ENCODE measurements around the gene ANKH. TPM values are rescaled to one million over a fixed set of nuclear protein-coding genes. Genes with fewer than 3 reads are reported as not detected.

The ANKH gene
- total and polyA plus RNA-seq, 2 donors (not counting 1 experiment from before 2014, with no cell fraction given), result 13.7 to 71.1 TPM

DNA sequence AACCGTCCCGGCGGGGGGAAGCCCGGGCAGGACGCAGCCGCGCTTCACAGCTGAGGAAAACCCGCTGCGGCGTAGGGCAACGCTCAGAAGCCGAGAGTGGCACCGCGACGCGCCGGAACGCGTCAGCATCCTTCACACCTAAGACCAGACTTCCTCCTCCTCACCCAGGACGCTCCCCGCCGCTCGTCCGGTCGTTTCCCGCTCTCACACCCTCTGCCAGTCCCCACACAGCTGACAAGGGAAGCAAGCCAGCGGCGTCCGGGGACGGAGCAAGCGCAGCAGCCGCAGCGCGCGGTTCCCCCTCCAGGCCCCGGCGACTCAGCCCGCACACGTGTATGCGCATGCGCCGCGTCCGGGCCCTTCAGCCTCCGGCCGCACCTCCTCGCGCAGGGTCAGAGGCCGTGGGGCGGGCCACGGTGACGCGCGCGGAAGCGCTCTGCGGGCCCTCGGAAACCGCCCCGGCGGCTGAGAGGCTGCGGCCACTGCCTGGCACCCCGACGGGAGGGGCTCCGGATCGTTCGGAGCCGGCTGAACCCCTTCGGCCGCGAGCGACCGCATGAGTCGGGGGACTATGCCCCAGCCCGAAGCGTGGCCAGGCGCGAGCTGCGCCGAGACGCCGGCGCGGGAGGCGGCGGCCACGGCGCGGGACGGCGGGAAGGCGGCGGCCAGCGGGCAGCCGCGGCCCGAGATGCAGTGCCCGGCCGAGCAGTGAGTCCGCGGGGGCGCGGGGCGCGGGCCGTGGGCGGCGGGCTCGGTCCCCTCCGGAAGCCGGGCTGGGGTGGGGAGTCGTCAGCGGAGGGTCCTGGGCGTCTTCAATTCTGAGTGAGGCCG lies 207.1 kb downstream of the ANKH start, which contains the start of gene OTULIN:
TSS of gene OTULIN (plus strand) at position 449 of the 831 bp plus-strand sequence. CDS start at position 557, 108 bp downstream.
- H3K79me2 ChIP-seq (ENCODE audit: control insufficient read depth, insufficient read depth, low read length), result peaks cover 49% of the 10 kb centered on the region
- Mint-ChIP-seq H3K9me3 (ENCODE audit: insufficient read depth) (no peaks in the 10 kb centered on the region), H3K27me3 (no peaks in the 10 kb centered on the region), H3K4me1 (peaks cover 69% of the 10 kb centered on the region), H3K4me3 (peak within 1 kb of the TSS; percentile 99), H3K27ac (peak within 1 kb of the TSS; percentile 99)
- ChIA-PET POLR2A (interaction anchor here (0.7 kb wide), 1 partner anchor 143 kb away, joined by 3 read pairs; no protein-coding TSS in a partner anchor), CTCF (no interaction called here)
- peak within 1 kb of the TSS; percentile 67 to 89 for H3K27ac ChIP-seq (ENCODE audit: low read length in 2 of 2)
- H3K36me3 ChIP-seq (replicated peaks in 1 of 2; ENCODE audit: control extremely low read depth in 1 of 2, control insufficient read depth in 1 of 2, extremely low read depth in 1 of 2, insufficient read depth in 2 of 2, low read length in 1 of 2), result peaks cover 0 to 4% of the 10 kb centered on the region in 2 experiments
- TF ChIP-seq, protein P1, sequence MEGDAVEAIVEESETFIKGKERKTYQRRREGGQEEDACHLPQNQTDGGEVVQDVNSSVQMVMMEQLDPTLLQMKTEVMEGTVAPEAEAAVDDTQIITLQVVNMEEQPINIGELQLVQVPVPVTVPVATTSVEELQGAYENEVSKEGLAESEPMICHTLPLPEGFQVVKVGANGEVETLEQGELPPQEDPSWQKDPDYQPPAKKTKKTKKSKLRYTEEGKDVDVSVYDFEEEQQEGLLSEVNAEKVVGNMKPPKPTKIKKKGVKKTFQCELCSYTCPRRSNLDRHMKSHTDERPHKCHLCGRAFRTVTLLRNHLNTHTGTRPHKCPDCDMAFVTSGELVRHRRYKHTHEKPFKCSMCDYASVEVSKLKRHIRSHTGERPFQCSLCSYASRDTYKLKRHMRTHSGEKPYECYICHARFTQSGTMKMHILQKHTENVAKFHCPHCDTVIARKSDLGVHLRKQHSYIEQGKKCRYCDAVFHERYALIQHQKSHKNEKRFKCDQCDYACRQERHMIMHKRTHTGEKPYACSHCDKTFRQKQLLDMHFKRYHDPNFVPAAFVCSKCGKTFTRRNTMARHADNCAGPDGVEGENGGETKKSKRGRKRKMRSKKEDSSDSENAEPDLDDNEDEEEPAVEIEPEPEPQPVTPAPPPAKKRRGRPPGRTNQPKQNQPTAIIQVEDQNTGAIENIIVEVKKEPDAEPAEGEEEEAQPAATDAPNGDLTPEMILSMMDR (IDR thresholded peaks at IDR 0.05), result no peak
- no peak for TF ChIP-seq EZH2 (IDR thresholded peaks at IDR 0.05; ENCODE audit: borderline replicate concordance, insufficient read depth, low read depth, low read length, poor library complexity, severe bottlenecking)
- under 1% methylated on average over 115 of the region's 115 CpGs for WGBS (ENCODE audit: insufficient coverage)
- peak within 1 kb of the TSS; percentile 80 for H3K4me2 ChIP-seq (replicated peaks; ENCODE audit: low read depth, low read length, poor library complexity, severe bottlenecking)
- H3K27me3 ChIP-seq (replicated peaks in 1 of 4; ENCODE audit: control extremely low read depth in 1 of 4, control insufficient read depth in 3 of 4, insufficient read depth in 4 of 4, low read length in 3 of 4), result no peaks in the 10 kb centered on the region
- peak; percentile 94 for DNase-seq
- intact Hi-C loops (cut with micrococcal nuclease), result loop anchor here (1.0 to 10.0 kb wide), 11 partner anchors 11 to 1800 kb away; partner anchors contain the start of genes OTULINL and ZNF622
- H3K9ac ChIP-seq (ENCODE audit: low read length), result peak within 1 kb of the TSS; percentile 72
- peaks cover 31% of the 10 kb centered on the region for H4K20me1 ChIP-seq (ENCODE audit: control insufficient read depth, insufficient read depth, low read length, poor library complexity, severe bottlenecking)
- H3K9me3 ChIP-seq (ENCODE audit: control extremely low read depth in 1 of 3, control insufficient read depth in 2 of 3, insufficient read depth in 1 of 3, low read length in 2 of 3), result no peaks in the 10 kb centered on the region
- H3K4me1 ChIP-seq (ENCODE audit: control insufficient read depth in 2 of 2, insufficient read depth in 2 of 2, low read length in 2 of 2), result peaks cover 48 to 60% of the 10 kb centered on the region in 2 donors
- H3K4me3 ChIP-seq (ENCODE audit: control extremely low read depth in 1 of 5, extremely low read depth in 1 of 5, insufficient read depth in 1 of 5, low read depth in 2 of 5, low read length in 4 of 5), result peak within 1 kb of the TSS; percentile 75 to 91 (median 79)
- peak within 1 kb of the TSS; percentile 77 for H2AFZ ChIP-seq (ENCODE audit: insufficient read depth, low read depth, low read length, poor library complexity, severe bottlenecking)
- ATAC-seq (ENCODE audit: low read depth), result peak; percentile 81
